G401 (cell line): ENCODE data around the gene MRGPRF. TPM values are rescaled to one million over a fixed set of nuclear protein-coding genes. Genes with fewer than 3 reads are reported as not detected.

Experiments used
- DNase-seq: peaks from one replicate; pipeline ENCODE4 v3.0.0-alpha.2; 2015; ENCODE audit warnings: low spot score
- in situ Hi-C: cut with HindIII; loops from 2 replicates; pipeline ENCODE4 v1.10.0; 2016; ENCODE audit warnings: low sequenced_read_pairs, mixed read lengths
- total RNA-seq: library from RNA; depleted of rRNA; stranded (reverse); fragments of >200 nt; shearing (Covaris generic); gene quantifications from 2 replicates; pipeline ENCODE4 v1.2.3, GENCODE V29; 2014

The MRGPRF gene
- total RNA-seq, 1 experiment from 2014 or later = not detected

GRCh38 chr11:68994894-68995285 lies 18.2 kb downstream of the MRGPRF start:
- in situ Hi-C loops = no loop called here
- no peak for DNase-seq

- no peak for DNase-seq
- in situ Hi-C loops = no loop called here
These were observed 18.7 kb downstream of the MRGPRF start for GRCh38 chr11:68994161-68994893.

GRCh38 chr11:68993546-68993945 lies 19.5 kb downstream of the MRGPRF start:
- no peak for DNase-seq
- in situ Hi-C loops = no loop called here

DNA sequence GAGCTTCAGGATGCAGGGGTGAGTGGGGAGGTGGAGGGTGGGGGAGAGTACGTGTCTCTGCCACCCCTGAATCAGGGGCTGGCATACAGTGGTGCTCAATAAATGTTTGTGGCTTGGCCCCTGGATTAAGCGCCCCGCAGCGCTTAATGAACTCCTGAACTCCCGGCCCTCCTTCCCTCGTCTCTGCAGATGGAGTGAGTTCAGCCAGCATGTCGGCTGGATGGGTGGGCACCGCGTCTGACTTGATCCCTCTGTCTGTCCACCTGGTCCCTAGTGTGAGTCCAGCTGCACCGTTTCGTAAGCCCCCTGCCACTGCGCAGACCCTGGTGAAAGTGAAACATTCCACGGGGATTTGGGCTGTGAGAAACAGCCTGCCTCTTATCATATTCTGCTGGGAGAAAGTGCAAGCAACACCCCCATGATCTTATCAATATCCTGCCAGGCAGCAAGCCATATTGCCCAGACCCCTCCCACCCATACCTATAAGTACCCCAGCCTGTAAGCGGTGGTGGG lies 20.2 kb downstream of the MRGPRF start:
- in situ Hi-C loops = no loop called here
- no peak for DNase-seq

DNA sequence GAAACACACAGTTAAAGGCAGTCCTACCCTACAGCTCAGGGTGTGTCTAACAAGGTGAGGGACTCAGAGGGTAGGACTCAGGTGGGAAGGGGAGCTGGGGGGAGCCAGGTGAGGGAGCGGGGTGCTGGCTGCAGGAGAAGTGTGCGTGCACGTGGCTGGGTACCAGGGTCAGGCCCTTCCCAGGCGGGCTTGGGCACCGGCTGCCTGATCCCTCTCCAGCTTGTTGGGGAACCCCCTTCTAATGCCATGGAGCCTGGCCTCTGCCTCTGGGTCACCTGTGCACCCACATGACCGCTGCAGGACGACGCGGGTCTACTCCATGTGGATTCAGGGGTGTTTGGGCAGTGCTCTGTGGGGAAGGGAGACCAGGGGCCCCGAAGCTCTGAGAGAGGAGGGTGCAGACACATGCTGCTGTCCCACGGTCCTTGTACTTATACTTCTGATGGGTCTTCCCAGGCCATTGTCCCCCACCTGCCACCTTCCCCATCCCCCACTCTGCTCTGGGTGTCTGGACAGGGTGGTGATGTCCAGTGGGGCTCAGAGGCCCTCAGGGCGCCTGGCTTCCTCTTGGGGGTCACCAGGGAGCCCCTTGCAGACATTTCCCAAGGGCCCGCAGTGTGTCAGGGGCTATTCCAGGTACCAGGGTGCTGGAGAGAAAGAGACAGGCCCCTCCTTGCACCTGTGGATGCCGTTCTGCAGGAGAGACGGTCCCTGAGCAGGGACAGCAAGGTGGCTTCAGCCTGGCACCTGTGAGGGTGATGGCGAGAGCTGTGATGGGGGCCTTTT lies 21.9 kb downstream of the MRGPRF start:
- in situ Hi-C loops = no loop called here
- DNase-seq = no peak

GRCh38 chr11:68989936-68990606 lies 23.0 kb downstream of the MRGPRF start:
- in situ Hi-C loops = no loop called here
- peak; percentile 74 for DNase-seq

- DNase-seq = peak; percentile 95
- in situ Hi-C loops = no loop called here
These were observed 24.6 kb downstream of the MRGPRF start for GRCh38 chr11:68988491-68988890.

DNA sequence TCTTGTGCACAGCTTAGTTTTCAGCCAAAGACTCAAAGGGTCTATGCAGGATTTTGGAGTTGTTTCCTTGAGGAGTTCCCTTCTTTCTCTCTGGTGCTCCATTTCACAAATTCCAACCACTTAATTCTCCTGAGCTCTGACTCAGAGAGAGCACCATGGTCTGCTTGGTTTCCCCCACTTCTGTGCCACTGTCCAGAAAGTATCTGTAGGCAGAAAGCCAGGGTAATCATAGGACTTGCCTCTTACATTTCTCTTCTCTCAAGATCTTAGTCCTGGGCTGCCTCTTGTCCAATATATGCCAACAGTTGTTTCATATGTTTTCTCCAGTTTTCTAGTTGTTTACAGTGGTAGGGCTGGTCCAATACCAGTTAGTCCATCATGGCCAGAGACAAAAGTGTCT lies 25.8 kb downstream of the MRGPRF start:
- DNase-seq = no peak
- in situ Hi-C loops = no loop called here

- in situ Hi-C loops = no loop called here
These were observed 29.2 kb downstream of the MRGPRF start for GRCh38 chr11:68983801-68984200.

GRCh38 chr11:68982134-68982533 lies 30.9 kb downstream of the MRGPRF start:
- no peak for DNase-seq
- in situ Hi-C loops = no loop called here

More at GRCh38 chr11:68983801-68984200, 29.2 kb downstream of the MRGPRF start:
- no peak for DNase-seq

DNA sequence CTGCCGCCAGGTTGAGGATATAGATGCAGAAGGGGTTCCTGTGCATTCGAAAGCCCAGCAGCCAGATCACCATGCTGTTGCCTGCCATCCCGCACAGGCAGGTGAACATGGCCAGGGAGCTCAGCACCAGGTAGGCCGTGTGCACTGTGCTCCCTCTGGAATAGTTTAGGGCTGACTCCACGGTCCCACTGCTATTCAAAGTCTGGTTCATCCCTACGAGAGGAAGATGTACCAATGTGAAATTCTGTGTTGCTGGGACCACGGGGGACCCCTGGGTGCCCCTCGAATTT lies 32.3 kb downstream of the MRGPRF start, which contains the start of gene MRGPRD:
Gene MRGPRD, minus strand, starts transcription at position 211 of the 290 bp plus-strand sequence. Its CDS starts 0 bp downstream, at position 211.
- no peak for DNase-seq
- in situ Hi-C loops = no loop called here

DNA sequence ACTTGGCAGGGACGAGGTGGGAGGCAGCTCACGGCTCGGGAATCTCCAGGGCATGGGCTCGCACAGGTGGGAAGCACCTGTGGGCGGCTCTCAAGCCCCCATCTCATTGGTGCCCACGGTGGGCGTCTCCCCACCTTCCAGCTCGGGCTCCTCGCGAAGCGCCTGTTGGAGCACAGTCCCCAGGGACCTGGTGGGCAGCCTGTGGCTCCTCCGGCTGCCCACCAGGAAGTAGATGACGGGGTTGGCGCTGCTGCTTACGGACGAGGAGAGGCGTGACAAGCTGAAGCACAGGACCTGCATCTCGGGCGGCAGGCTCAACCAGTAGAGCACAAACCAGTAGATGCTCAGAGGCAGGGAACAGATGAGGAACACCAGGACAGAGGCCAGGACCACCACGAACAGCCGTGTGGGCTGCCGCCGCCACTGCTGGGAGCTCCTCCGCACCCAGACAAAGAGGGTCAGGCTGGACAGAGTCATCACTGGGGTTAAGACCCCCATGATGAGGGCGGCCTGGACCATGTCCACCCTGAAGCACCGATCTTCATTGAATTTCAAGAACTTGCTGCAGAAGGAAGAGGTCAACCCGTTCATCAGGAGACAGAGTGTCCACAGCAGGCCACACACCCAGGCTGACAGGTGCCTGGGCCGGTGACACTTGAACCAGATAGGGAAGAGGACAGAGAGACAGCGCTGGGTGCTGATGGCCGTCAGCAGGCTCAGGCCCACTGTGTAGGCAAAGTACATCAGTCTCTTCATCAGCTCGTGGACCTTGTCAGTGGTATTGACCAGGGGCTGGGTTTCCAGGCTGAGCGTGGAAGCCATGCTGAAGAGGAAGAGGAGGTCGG lies 32.9 kb downstream of the MRGPRF start:
- in situ Hi-C loops = no loop called here
- no peak for DNase-seq

DNA sequence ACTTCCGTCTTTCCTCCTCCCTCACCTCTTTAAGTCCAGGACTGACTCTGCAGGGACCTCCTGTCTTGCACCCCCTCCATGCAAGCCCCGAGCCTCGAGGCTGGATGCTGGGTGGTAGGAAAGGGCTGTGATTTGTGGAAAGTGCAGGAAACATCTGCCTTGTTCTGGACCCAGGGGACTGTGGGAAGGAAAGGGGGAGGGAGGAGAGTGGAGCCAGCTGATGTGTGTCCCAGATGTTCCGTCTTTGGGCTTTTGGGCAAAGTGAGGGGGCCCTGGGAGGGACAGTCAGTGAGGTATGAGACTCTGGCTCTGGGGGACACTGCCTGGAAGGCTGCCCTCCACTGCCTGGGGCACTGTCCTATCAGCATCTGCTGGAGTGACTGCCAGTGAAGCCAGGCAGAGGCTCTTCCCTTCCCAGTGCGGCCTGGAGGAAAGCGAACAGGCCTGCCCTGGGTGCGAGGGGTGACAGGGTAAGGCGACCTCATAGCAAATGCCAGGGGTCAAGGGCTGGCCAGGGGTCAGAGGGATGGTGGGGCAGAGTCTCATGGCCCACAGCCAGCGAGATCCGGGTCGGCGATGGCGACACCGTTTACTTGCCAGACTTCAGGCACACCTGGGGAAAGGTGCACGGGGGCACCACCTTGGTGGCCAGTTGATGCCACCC lies 34.0 kb downstream of the MRGPRF start:
- in situ Hi-C loops = no loop called here
- DNase-seq = no peak

DNA sequence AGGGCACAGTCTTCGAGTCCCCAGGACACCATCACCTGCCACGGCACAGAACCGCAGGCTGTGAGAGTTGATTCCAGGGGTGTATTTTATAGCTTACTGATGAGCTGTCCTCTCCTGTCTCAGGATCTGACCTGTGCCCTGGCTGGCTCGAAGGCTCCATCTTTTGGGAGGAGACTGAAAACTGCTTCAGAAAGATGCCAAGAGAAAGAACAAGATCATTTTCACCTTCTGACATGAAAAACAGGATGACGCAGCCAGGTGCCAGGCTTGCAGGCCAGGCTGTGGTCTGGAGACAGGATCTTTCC lies 34.5 kb downstream of the MRGPRF start:
- in situ Hi-C loops = no loop called here
- no peak for DNase-seq

GRCh38 chr11:68977781-68978625 lies 35.0 kb downstream of the MRGPRF start:
- no peak for DNase-seq
- in situ Hi-C loops = no loop called here

DNA sequence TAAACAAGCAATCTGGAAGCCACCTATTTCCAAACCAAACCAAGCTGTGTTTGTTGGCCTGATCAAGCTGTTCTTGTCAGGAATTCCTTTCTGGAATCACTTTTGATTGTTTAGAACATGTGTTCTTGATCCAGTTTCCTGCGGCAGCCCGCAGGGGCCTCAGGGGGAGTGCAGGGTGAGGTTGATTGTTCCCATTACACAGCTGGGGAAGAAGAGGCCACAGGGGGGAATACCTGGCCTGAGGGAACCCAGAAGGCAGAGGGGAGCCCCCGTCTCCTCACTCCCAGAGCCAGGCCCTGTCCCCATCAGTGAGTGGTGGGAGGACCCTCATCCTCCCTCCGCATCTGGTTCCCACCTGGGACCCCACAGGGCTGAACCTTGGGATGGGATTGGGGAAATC lies 36.5 kb downstream of the MRGPRF start:
- in situ Hi-C loops = no loop called here

GRCh38 chr11:68976095-68976494 lies 37.0 kb downstream of the MRGPRF start:
- DNase-seq = no peak
- in situ Hi-C loops = no loop called here

More for the DNA sequence above, 36.5 kb downstream of the MRGPRF start:
- DNase-seq = no peak
